Body of pancreas (tissue), 4 donors: ENCODE measurements around the gene RAB12.

Source experiments
- CTCF ChIP-seq, 7 experiments: fragments of 450-650 bp in 4 of 7; fragments of 200-600 bp in 3 of 7; sonication (generic) in 3 of 7; IDR thresholded peaks; one replicate each; pipeline ENCODE4 v1.5.1; 2016 to 2019; ENCODE audit warnings: antibody characterized with exemption in 7 of 7
- POLR2A ChIP-seq, 3 donors: fragments of 450-650 bp; IDR thresholded peaks; one replicate each; pipeline ENCODE4 v1.6.1; 2016; ENCODE audit warnings: antibody characterized with exemption in 3 of 3, mild to moderate bottlenecking in 2 of 3

- TF ChIP-seq CTCF (IDR thresholded peaks at IDR 0.05) = no peak
- TF ChIP-seq POLR2A (IDR thresholded peaks at IDR 0.05) = no peak
These were observed 47.2 kb upstream of the RAB12 start for GRCh38 chr18:8562070-8562469.
